ENCODE data around the gene TNFAIP8. TPM values are rescaled to one million over a fixed set of nuclear protein-coding genes. Genes with fewer than 3 reads are reported as not detected.

TNFAIP8 gene
- total RNA-seq, 4 donors from 2014 or later, result 20.2 to 26.2 (median 22.5) TPM

GRCh38 chr5:119389288-119390030 is 33.6 kb downstream of the TNFAIP8 start:
- peaks cover 0 to 3% (median 0%) of the 10 kb centered on the region in 4 donors for H3K36me3 ChIP-seq
- no peaks in the 10 kb centered on the region for H3K27me3 ChIP-seq
- DNase-seq (ENCODE audit: extremely low spot score), result no peak
- no peak for TF ChIP-seq CTCF (IDR thresholded peaks at IDR 0.05)
- no peak for TF ChIP-seq POLR2A (IDR thresholded peaks at IDR 0.05; ENCODE audit: low read depth)
- no peak for TF ChIP-seq EP300 (IDR thresholded peaks at IDR 0.05)
- no peak for TF ChIP-seq POLR2AphosphoS5 (IDR thresholded peaks at IDR 0.05)
- peak overlapping the region in 1 of 4 donors; percentile 17 for H3K4me3 ChIP-seq
- intact Hi-C loops (cut with DNase I), result no loop called here
- H3K4me1 ChIP-seq, result peaks cover 14 to 77% (median 70%) of the 10 kb centered on the region in 4 donors
- peak overlapping the region; percentile 62 to 72 (median 70) for H3K27ac ChIP-seq (replicated peaks in 1 of 4)
- no peaks in the 10 kb centered on the region for H3K9me3 ChIP-seq
- 24% methylated on average over 3 of the region's 3 CpGs for WGBS

GRCh38 chr5:119390404-119390803 is 34.6 kb downstream of the TNFAIP8 start:
- Histone ChIP-seq H3K4me3 (no peak overlapping the region), H3K36me3 (peaks cover 0 to 3% (median 0%) of the 10 kb centered on the region in 4 donors), H3K27ac (replicated peaks in 1 of 4) (peak overlapping the region in 1 of 4 donors; percentile 20), H3K9me3 (no peaks in the 10 kb centered on the region), H3K27me3 (no peaks in the 10 kb centered on the region), H3K4me1 (peaks cover 14 to 72% (median 65%) of the 10 kb centered on the region in 4 donors)
- no peak for DNase-seq (ENCODE audit: extremely low spot score)
- intact Hi-C loops (cut with DNase I), result no loop called here
- TF ChIP-seq CTCF (IDR thresholded peaks at IDR 0.05) (no peak), POLR2AphosphoS5 (IDR thresholded peaks at IDR 0.05) (no peak), EP300 (IDR thresholded peaks at IDR 0.05) (no peak), POLR2A (IDR thresholded peaks at IDR 0.05; ENCODE audit: low read depth) (no peak)
- WGBS, result 80% methylated on average over 2 of the region's 2 CpGs

GRCh38 chr5:119393201-119393691 is 37.4 kb downstream of the TNFAIP8 start:
- Histone ChIP-seq H3K4me3 (no peak overlapping the region), H3K4me1 (peaks cover 3 to 59% (median 43%) of the 10 kb centered on the region in 4 donors), H3K36me3 (peaks cover 0 to 3% (median 0%) of the 10 kb centered on the region in 4 donors), H3K27me3 (no peaks in the 10 kb centered on the region), H3K27ac (replicated peaks in 1 of 4) (no peak overlapping the region), H3K9me3 (no peaks in the 10 kb centered on the region)
- no peak for DNase-seq (ENCODE audit: extremely low spot score)
- TF ChIP-seq POLR2AphosphoS5 (IDR thresholded peaks at IDR 0.05), result no peak
- no peak for TF ChIP-seq POLR2A (IDR thresholded peaks at IDR 0.05; ENCODE audit: low read depth)
- no peak for TF ChIP-seq EP300 (IDR thresholded peaks at IDR 0.05)
- no peak for TF ChIP-seq CTCF (IDR thresholded peaks at IDR 0.05)
- intact Hi-C loops (cut with DNase I), result no loop called here
- 59% methylated on average over 3 of the region's 3 CpGs for WGBS

- WGBS, result 87% methylated on average over 1 of the region's 1 CpG
- intact Hi-C loops (cut with DNase I), result no loop called here
- TF ChIP-seq POLR2A (IDR thresholded peaks at IDR 0.05; ENCODE audit: low read depth) (no peak), EP300 (IDR thresholded peaks at IDR 0.05) (no peak), CTCF (IDR thresholded peaks at IDR 0.05) (no peak), POLR2AphosphoS5 (IDR thresholded peaks at IDR 0.05) (no peak)
- H3K27ac ChIP-seq (replicated peaks in 1 of 4), result no peak overlapping the region
- H3K9me3 ChIP-seq, result no peaks in the 10 kb centered on the region
- H3K36me3 ChIP-seq, result peaks cover 0 to 3% (median 0%) of the 10 kb centered on the region in 4 donors
- peaks cover 2 to 59% (median 42%) of the 10 kb centered on the region in 4 donors for H3K4me1 ChIP-seq
- DNase-seq (ENCODE audit: extremely low spot score), result no peak
- H3K4me3 ChIP-seq, result no peak overlapping the region
- H3K27me3 ChIP-seq, result no peaks in the 10 kb centered on the region
Measured at GRCh38 chr5:119393746-119394145, 37.9 kb downstream of the TNFAIP8 start.

Measured in esophagus muscularis mucosa (tissue), 4 donors.